T-helper 1 cell treated with Interleukin-12 subunit alpha and Interleukin-12 subunit beta and Interleukin-4 antibody, amounts not matched to agents 30 ng/mL and 1 ng/mL, for 36 hours (primary cell): ENCODE results near the gene EXOSC7. TPM values are rescaled to one million over a fixed set of nuclear protein-coding genes. Genes with fewer than 3 reads are reported as not detected.
"Not testable (repeated sequence)": the region's sequence is repeated elsewhere in the genome, so short reads cannot be mapped to it uniquely, and the experiment has no call there.

ENCODE experiments used
- intact Hi-C: fragments of 100-400 bp; cut with micrococcal nuclease; formaldehyde crosslinking; loops from one replicate; pipeline ENCODE4 v1.15.1; 2024
- total RNA-seq: library from RNA; stranded (reverse); gene quantifications from 2 replicates; pipeline ENCODE4 v1.2.3, GENCODE V29; 2022

EXOSC7 gene
- total RNA-seq, 1 donor from 2014 or later, result 62.9 TPM

DNA sequence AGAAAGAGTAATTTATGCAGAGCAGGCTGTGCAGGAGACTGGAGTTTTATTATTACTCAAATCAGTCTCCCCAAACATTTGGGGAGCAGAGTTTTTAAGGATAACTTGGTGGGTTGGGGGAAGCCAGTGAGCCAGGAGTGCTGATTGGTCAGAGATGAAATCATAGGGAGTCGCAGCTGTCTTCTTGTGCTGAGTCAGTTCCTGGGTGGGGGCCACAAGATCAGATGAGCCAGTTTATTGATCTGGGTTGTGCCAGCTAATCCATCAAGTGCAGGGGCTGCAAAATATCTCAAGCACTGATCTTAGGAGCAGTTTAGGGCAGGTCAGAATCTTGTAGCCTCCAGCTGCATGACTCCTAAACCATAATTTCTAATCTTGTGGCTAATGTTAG is 77.8 kb downstream of the EXOSC7 start:
- intact Hi-C loops, result not testable (repeated sequence)

DNA sequence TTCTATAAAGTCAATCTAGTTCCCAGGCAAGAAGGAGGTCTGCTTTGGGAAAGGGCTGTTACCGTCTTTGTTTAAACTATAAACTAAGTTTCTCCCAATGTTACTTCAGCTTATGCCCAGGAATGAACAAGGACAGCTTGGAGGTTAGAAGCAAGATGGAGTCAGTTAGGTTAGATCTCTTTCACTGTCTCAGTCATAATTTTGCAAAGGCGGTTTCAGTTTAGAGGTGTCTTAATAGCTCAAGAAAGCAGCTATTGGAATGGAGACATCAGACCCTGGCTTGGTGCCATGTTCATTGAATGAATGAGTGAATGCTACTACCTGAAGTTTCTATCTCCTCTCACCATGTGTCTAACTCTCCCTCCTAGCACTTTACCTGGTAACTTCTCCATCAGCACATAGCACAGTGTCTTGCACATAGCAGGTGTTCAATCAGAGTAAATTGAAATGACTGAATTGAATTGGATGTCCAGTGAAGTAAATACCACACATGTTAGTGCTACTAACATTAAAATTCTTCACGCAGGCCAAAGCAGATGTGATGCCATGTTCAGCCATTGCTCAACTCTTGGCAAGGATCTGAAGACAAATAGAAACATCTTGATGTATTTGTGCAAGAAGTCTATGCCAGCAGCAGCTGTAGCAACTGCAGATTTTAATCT is 78.3 kb downstream of the EXOSC7 start:
- intact Hi-C loops, result no loop called here

DNA sequence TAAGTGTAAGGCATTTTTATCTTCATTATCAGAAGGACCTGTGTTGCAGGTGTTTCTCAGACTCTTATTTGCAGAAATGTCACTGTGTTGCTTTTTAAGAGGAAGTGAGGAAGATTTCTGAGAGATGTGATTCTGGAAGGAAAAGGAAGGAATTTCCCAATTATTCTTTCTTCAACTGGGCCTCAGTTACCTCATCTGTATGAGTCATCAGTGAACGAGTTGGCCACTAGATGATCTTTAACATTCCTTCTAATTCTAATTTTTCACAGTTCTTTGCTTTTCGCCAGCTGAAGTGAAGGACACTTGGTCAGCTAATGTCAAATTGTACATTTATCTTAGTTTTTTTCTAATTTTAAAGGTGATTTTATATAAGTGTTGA is 79.0 kb downstream of the EXOSC7 start:
- intact Hi-C loops, result loop anchor here (1.0 kb wide), 1 partner anchor 18 kb away; no protein-coding TSS in a partner anchor

- intact Hi-C loops, result loop anchor here (1.0 kb wide), 1 partner anchor 18 kb away; no protein-coding TSS in a partner anchor
Observed at GRCh38 chr3:45055411-45056143, 79.5 kb downstream of the EXOSC7 start.

GRCh38 chr3:45056608-45057301 is 80.7 kb downstream of the EXOSC7 start:
- intact Hi-C loops, result no loop called here

DNA sequence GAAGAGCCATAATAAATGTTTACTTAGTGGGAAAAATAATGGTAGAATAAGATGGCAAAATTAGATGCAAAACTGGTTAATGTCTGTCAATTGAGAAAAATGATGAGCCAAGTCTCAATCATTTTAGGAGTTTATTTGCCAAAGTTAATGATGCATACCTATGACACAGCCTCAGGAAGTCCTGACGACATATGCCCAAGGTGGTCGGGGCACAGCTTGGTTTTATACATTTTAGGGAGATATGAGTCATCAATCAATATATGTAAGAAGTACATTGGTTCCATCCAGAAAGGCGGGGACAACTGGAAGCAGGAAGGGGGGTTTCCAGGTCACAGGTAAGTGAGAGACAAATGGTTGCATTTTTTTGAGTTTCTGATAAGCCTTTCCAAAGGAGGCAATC is 81.5 kb downstream of the EXOSC7 start:
- intact Hi-C loops, result no loop called here

DNA sequence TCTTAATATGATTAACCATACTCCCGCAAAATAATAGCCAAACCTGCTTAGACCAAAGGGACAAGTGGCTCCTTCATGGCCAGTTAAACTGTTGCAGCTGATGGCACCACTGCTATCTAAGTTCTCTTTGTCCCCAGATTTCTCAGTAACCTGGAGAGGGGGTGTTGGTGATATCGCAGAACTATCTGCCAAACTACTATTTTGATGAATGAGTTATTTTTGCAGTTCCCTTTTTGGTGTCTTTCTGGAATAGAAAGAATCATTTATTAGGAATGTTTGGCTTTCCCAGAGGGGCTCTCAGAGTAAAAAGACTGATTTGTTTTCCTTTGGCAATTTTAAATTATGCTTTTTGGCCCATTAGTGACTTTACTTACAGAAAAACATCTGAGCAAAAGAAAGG is 83.1 kb downstream of the EXOSC7 start:
- intact Hi-C loops, result no loop called here

- intact Hi-C loops, result no loop called here
Observed at GRCh38 chr3:45060165-45060892, 84.3 kb downstream of the EXOSC7 start.

Other genes starting within 250 kb of the EXOSC7 start
- 1.2 and 2.5 TPM in 2 replicates for gene ZNF501, start 246.6 kb upstream of the EXOSC7 start, total RNA-seq
- 30.3 and 32.7 TPM in 2 replicates for gene KIAA1143, start 214.6 kb upstream of the EXOSC7 start, total RNA-seq
- gene KIF15, start 214.4 kb upstream of the EXOSC7 start, total RNA-seq, result 29.5 and 30.2 TPM in 2 replicates
- gene TMEM42, start 114.3 kb upstream of the EXOSC7 start, total RNA-seq, result 10.5 and 11.1 TPM in 2 replicates
- gene TGM4, start 101.6 kb upstream of the EXOSC7 start, total RNA-seq, result not detected in 2 replicates
- gene ZDHHC3, start 70 bp upstream of the EXOSC7 start, total RNA-seq, result 49.9 and 65.6 TPM in 2 replicates
- gene CLEC3B, start 50.1 kb downstream of the EXOSC7 start, total RNA-seq, result 1.0 TPM in 1 of 2 replicates, not detected in the other
- gene CDCP1, start 170.1 kb downstream of the EXOSC7 start, total RNA-seq, result 2.1 and 2.7 TPM in 2 replicates